ENCODE results near the gene AURKAIP1. TPM values are rescaled to one million over a fixed set of nuclear protein-coding genes. Genes with fewer than 3 reads are reported as not detected.

AURKAIP1 gene
- total RNA-seq, 1 experiment from 2014 or later = 196 TPM

- no peak overlapping the region for H2AK5ac ChIP-seq (ENCODE audit: insufficient read length, low read length)
- no peak overlapping the region for H3K14ac ChIP-seq (ENCODE audit: insufficient read depth, low read length)
- H2BK20ac ChIP-seq (ENCODE audit: low read depth, low read length, poor library complexity, severe bottlenecking) = no peak overlapping the region
- H3K4me3 Mint-ChIP-seq = peak overlapping the region; percentile 90
- no peak overlapping the region for H3K4me2 ChIP-seq (ENCODE audit: insufficient read depth, insufficient read length, low read length)
- peak overlapping the region in 1 of 3 experiments; percentile 96; a peak in 3 of 7 replicates for H3K27ac Mint-ChIP-seq
- no peak overlapping the region for H2AFZ ChIP-seq (ENCODE audit: low read length)
- peaks cover 15% of the 10 kb centered on the region for H3K23me2 ChIP-seq (ENCODE audit: insufficient read length, low read depth, low read length, poor library complexity, severe bottlenecking)
- peaks cover 1% of the 10 kb centered on the region; the same call in 1 of the 2 replicates for H3K27me3 Mint-ChIP-seq (ENCODE audit: low read depth)
- H4K20me1 ChIP-seq (ENCODE audit: control insufficient read depth, insufficient read depth, insufficient read length) = peaks cover 2% of the 10 kb centered on the region
- no peak overlapping the region for H3K27ac ChIP-seq (ENCODE audit: insufficient read length, low read depth, low read length)
- no peak overlapping the region for H2BK12ac ChIP-seq (ENCODE audit: insufficient read length, low read depth, low read length)
- H3K9me3 ChIP-seq (ENCODE audit: control insufficient read depth, low read depth, low read length) = no peaks in the 10 kb centered on the region
- peaks cover 13% of the 10 kb centered on the region; the same call in 1 of the 2 replicates for H3K79me2 ChIP-seq (ENCODE audit: insufficient read depth, low read length)
- H3K27me3 ChIP-seq (ENCODE audit: insufficient read depth, low read length) = no peaks in the 10 kb centered on the region
- H3T11ph ChIP-seq (ENCODE audit: low read length) = no peak overlapping the region
- no peaks in the 10 kb centered on the region for H3K4me1 ChIP-seq (ENCODE audit: insufficient read depth, low read length)
- peaks cover 0 to 2% of the 10 kb centered on the region in 2 experiments; a peak in 3 of 5 replicates for H3K9me3 Mint-ChIP-seq
- H3K18ac ChIP-seq (ENCODE audit: insufficient read length, low read depth, low read length) = no peak overlapping the region
- H3K4me1 Mint-ChIP-seq = peaks cover 27 to 44% of the 10 kb centered on the region in 2 experiments
- no peak overlapping the region for H2BK15ac ChIP-seq (ENCODE audit: low read depth, low read length)
- WGBS (ENCODE audit: extremely low coverage, insufficient read length, low lambda C conversion rate) = no CpG with 5 or more reads among the region's 7 CpGs
- no peak for DNase-seq
- H3K23ac ChIP-seq (ENCODE audit: insufficient read length, low read depth, low read length) = no peak overlapping the region
- H4K91ac ChIP-seq (ENCODE audit: insufficient read length, low read depth, low read length) = no peak overlapping the region
- H3K79me1 ChIP-seq (ENCODE audit: insufficient read depth, low read depth, low read length, poor library complexity, severe bottlenecking) = peaks cover 14% of the 10 kb centered on the region
- TF ChIP-seq CTCF (conservative IDR thresholded peaks at IDR 0.05) = no peak
- peaks cover 57 to 90% (median 75%) of the 10 kb centered on the region in 3 experiments for H3K36me3 Mint-ChIP-seq (ENCODE audit: insufficient read depth in 1 of 3, low read depth in 3 of 3)
- no peak overlapping the region for H4K8ac ChIP-seq (replicated peaks; ENCODE audit: insufficient read length, low read depth, low read length)
- H2BK5ac ChIP-seq (ENCODE audit: insufficient read length, low read length) = no peak overlapping the region
- H3K56ac ChIP-seq (ENCODE audit: insufficient read length, low read depth, low read length) = no peak overlapping the region
- no peak overlapping the region for H3K9ac ChIP-seq (ENCODE audit: extremely low read depth, insufficient read length, low read length)
- H3K4ac ChIP-seq (ENCODE audit: low read depth, low read length) = no peak overlapping the region
- H2BK120ac ChIP-seq (ENCODE audit: low read depth, low read length, poor library complexity, severe bottlenecking) = no peak overlapping the region
- no peak overlapping the region for H4K5ac ChIP-seq (ENCODE audit: insufficient read length, low read depth, low read length)
Observed at GRCh38 chr1:1401457-1402010, 26.5 kb upstream of the AURKAIP1 start.

All from H9 (cell line).